ENCODE results near the gene ABCB11.
"Not testable (repeated sequence)": the region's sequence is repeated elsewhere in the genome, so short reads cannot be mapped to it uniquely, and the experiment has no call there.

ABCB11 gene

DNA sequence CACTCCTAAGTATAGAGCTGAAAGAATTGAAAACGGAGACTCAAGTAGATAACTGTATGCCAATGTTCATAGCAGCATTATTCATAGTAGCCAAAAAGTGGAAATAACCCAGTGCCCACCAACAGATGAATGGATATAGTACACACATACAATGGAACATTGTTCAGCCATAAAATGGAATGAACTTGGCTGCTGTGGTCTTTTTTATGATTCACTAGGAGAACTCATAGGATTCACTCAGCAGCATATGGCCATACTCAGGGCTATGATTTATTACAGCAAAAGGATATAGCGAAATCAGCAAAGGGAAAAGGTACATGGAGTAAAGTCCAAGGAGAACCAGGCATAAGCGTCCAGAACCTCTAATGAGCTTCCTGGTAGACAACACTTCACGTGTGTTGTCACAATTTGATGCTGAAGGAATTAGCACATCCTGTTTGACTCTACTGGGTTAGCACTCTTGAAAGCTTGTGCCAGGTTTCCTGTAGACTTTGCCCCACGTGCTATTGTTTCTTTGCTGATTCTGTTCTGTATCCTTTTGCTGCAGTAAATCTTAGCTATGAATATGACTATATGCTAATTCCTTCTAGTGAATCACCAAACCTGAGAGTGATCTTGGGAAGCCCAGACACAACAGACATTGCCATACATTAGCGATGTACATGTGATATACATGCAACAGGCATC is 156.6 kb downstream of the ABCB11 start:
- FAIRE-seq: no peak

DNA sequence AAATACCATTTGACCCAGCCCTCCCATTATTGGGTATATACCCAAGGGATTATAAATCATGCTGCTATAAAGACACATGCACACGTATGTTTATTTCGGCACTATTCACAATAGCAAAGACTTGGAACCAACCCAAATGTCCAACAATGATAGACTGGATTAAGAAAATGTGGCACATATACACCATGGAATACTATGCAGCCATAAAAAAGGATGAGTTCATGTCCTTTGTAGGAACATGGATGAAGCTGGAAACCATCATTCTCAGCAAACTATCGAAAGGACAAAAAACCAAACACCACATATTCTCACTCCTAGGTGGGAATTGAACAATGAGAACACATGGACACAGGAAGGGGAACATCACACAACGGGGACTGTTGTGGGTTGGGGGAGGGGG is 160.3 kb downstream of the ABCB11 start:
- FAIRE-seq: not testable (repeated sequence)

Data from G401.6 (cell line).